Sigmoid colon (tissue), 7 donors: Measurements from ENCODE around the gene PCDHA6. TPM values are rescaled to one million over a fixed set of nuclear protein-coding genes. Genes with fewer than 3 reads are reported as not detected.

Experiments
- DNase-seq: peaks from one replicate; pipeline ENCODE4 v3.0.0-alpha.2; 2019
- H3K27ac ChIP-seq, 4 donors: fragments of 200-600 bp; sonication (generic); one replicate each; pipeline ENCODE4 v1.5.1; 2016 to 2019; ENCODE audit warnings: mild to moderate bottlenecking in 1 of 4
- H3K27me3 ChIP-seq, 3 donors: fragments of 200-600 bp; sonication (generic); one replicate each; pipeline ENCODE4 v1.5.1; 2019; ENCODE audit warnings: mild to moderate bottlenecking in 1 of 3
- H3K36me3 ChIP-seq, 4 donors: fragments of 200-600 bp; sonication (generic); one replicate each; pipeline ENCODE4 v1.5.1; 2016 to 2019
- H3K4me1 ChIP-seq, 4 donors: fragments of 200-600 bp; sonication (generic); one replicate each; pipeline ENCODE4 v1.5.1; 2017 to 2019
- H3K4me3 ChIP-seq, 4 donors: fragments of 200-600 bp; sonication (generic); one replicate each; pipeline ENCODE4 v1.5.1; 2017 to 2019; ENCODE audit warnings: mild to moderate bottlenecking in 2 of 4, moderate library complexity in 1 of 4
- H3K9me3 ChIP-seq, 4 donors: fragments of 200-600 bp in 3 of 4; sonication (generic) in 3 of 4; one replicate each; pipeline versions ENCODE4 v1.5.1 to v1.6.1; 2013 to 2019
- EP300 ChIP-seq, 4 donors: sonication (generic); formaldehyde crosslinking; IDR thresholded peaks; one replicate each; pipeline ENCODE4 v1.6.1; 2017; ENCODE audit warnings: antibody characterized with exemption in 4 of 4
- POLR2A ChIP-seq, 2 donors: fragments of 450-650 bp; IDR thresholded peaks; one replicate each; pipeline ENCODE4 v1.6.1; 2016; ENCODE audit warnings: antibody characterized with exemption in 2 of 2, mild to moderate bottlenecking in 2 of 2, moderate library complexity in 2 of 2
- POLR2AphosphoS5 ChIP-seq, 4 donors: sonication (generic); formaldehyde crosslinking; IDR thresholded peaks; one replicate each; pipeline ENCODE4 v1.6.1; 2017; ENCODE audit warnings: antibody characterized with exemption in 4 of 4
- WGBS, 2 donors: extraction: QIAGEN DNeasy Blood & Tissue Kit; methylation state at CpG; one replicate each; pipeline ENCODE4 v1.1.7; 2013; 5-methylcytosine and 5-hydroxymethylcytosine counted together
- intact Hi-C: fragments of 100-400 bp; cut with DNase I; formaldehyde crosslinking; loops from one replicate; pipeline ENCODE4 v1.15.1; 2023
- polyA plus RNA-seq, 3 donors: library from polyadenylated mRNA; stranded (reverse); fragments of 200-250 nt; gene quantifications; one replicate each; pipeline ENCODE4 v1.2.3, GENCODE V29; 2013
- total RNA-seq, 4 donors: library from RNA; depleted of rRNA; stranded (reverse); fragments of >200 nt; gene quantifications; one replicate each; pipeline ENCODE4 v1.1.0, GENCODE V29; 2016
- TF ChIP-seq, protein P1 (sequence below), 4 experiments: fragments of 450-650 bp in 3 of 4; fragments of 200-600 bp in 1 of 4; IDR thresholded peaks; one replicate each; pipeline ENCODE4 v1.5.1; 2016 to 2019; ENCODE audit warnings: antibody characterized with exemption in 4 of 4, mild to moderate bottlenecking in 3 of 4, moderate library complexity in 2 of 4
- donor health status: healthy with polysubstance abuse.
- donor health status: Bipolar disorder and iron deficiency.
- donor health status: healthy.

Gene PCDHA6
- total and polyA plus RNA-seq, 7 donors: 0.16 to 2.2 (median 0.71) TPM; not detected in 2

DNA sequence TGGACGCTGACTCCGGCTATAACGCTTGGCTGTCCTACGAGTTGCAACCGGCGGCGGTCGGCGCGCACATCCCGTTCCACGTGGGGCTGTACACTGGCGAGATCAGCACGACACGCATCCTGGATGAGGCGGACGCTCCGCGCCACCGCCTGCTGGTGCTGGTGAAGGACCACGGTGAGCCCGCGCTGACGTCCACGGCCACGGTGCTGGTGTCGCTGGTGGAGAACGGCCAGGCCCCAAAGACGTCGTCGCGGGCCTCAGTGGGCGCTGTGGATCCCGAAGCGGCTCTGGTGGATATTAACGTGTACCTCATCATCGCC is 49.5 kb downstream of the PCDHA6 start:
- H3K27ac ChIP-seq: no peak overlapping the region
- no peak overlapping the region for H3K4me3 ChIP-seq
- H3K4me1 ChIP-seq: no peaks in the 10 kb centered on the region
- 55 to 80% methylated on average over 37 of the region's 37 CpGs for WGBS, 2 donors
- TF ChIP-seq POLR2AphosphoS5 (IDR thresholded peaks at IDR 0.05): no peak
- TF ChIP-seq, protein P1, sequence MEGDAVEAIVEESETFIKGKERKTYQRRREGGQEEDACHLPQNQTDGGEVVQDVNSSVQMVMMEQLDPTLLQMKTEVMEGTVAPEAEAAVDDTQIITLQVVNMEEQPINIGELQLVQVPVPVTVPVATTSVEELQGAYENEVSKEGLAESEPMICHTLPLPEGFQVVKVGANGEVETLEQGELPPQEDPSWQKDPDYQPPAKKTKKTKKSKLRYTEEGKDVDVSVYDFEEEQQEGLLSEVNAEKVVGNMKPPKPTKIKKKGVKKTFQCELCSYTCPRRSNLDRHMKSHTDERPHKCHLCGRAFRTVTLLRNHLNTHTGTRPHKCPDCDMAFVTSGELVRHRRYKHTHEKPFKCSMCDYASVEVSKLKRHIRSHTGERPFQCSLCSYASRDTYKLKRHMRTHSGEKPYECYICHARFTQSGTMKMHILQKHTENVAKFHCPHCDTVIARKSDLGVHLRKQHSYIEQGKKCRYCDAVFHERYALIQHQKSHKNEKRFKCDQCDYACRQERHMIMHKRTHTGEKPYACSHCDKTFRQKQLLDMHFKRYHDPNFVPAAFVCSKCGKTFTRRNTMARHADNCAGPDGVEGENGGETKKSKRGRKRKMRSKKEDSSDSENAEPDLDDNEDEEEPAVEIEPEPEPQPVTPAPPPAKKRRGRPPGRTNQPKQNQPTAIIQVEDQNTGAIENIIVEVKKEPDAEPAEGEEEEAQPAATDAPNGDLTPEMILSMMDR (IDR thresholded peaks at IDR 0.05): no peak
- no peak for TF ChIP-seq POLR2A (IDR thresholded peaks at IDR 0.05)
- TF ChIP-seq EP300 (IDR thresholded peaks at IDR 0.05): no peak
- no peak for DNase-seq
- no peaks in the 10 kb centered on the region for H3K36me3 ChIP-seq
- H3K27me3 ChIP-seq: peaks cover 0 to 87% (median 10%) of the 10 kb centered on the region in 3 donors
- intact Hi-C loops: no loop called here
- peaks cover 8 to 27% (median 16%) of the 10 kb centered on the region in 4 donors for H3K9me3 ChIP-seq

Other genes starting within 250 kb of the PCDHA6 start
- 10 to 100 TPM; 20.8 to 96.9 (median 72.0) TPM for gene CD14, start 194.8 kb upstream of the PCDHA6 start, total RNA-seq
- gene CD14, start 194.8 kb upstream of the PCDHA6 start, polyA plus RNA-seq: 100 to 1,000 TPM in 1 of 3 donors, 10 to 100 TPM in 2; 42.7 to 178 (median 52.3) TPM
- 10 to 100 TPM; 27.3 to 40.2 (median 35.6) TPM for gene TMCO6, start 188.5 kb upstream of the PCDHA6 start, total RNA-seq
- 10 to 100 TPM in 1 of 3 donors, 1 to 10 TPM in 2; 3.9 to 30.5 (median 5.4) TPM for gene TMCO6, start 188.5 kb upstream of the PCDHA6 start, polyA plus RNA-seq
- 10 to 100 TPM; 48.7 to 90.3 (median 73.6) TPM for gene NDUFA2, start 180.3 kb upstream of the PCDHA6 start, total RNA-seq
- gene NDUFA2, start 180.3 kb upstream of the PCDHA6 start, polyA plus RNA-seq: 100 to 1,000 TPM; 189 to 360 (median 314) TPM
- 100 to 1,000 TPM; 120 to 146 (median 136) TPM for gene IK, start 180.1 kb upstream of the PCDHA6 start, total RNA-seq
- 10 to 100 TPM; 70.3 to 79.4 (median 73.5) TPM for gene IK, start 180.1 kb upstream of the PCDHA6 start, polyA plus RNA-seq
- gene WDR55, start 163.1 kb upstream of the PCDHA6 start, total RNA-seq: 10 to 100 TPM; 13.2 to 18.0 (median 15.1) TPM
- 10 to 100 TPM; 19.2 to 35.0 (median 29.8) TPM for gene WDR55, start 163.1 kb upstream of the PCDHA6 start, polyA plus RNA-seq
- gene DND1, start 154.4 kb upstream of the PCDHA6 start, total RNA-seq: under 1 TPM in 2 of 4 donors, not detected in 2; 0.36 to 0.95 TPM
- 1 to 10 TPM in 1 of 3 donors, under 1 TPM in 2; 0.60 to 2.4 (median 0.69) TPM for gene DND1, start 154.4 kb upstream of the PCDHA6 start, polyA plus RNA-seq
- 10 to 100 TPM; 35.2 to 54.2 (median 43.5) TPM for gene HARS1, start 136.6 kb upstream of the PCDHA6 start, total RNA-seq
- 10 to 100 TPM; 35.4 to 60.2 (median 39.8) TPM for gene HARS1, start 136.6 kb upstream of the PCDHA6 start, polyA plus RNA-seq
- gene HARS2, start 136.5 kb upstream of the PCDHA6 start, total RNA-seq: 10 to 100 TPM; 18.2 to 19.4 (median 18.9) TPM
- gene HARS2, start 136.5 kb upstream of the PCDHA6 start, polyA plus RNA-seq: 10 to 100 TPM; 26.4 to 34.7 (median 29.0) TPM
- gene ZMAT2, start 127.5 kb upstream of the PCDHA6 start, total RNA-seq: 10 to 100 TPM; 28.0 to 46.0 (median 36.9) TPM
- 10 to 100 TPM; 74.5 to 97.9 (median 87.2) TPM for gene ZMAT2, start 127.5 kb upstream of the PCDHA6 start, polyA plus RNA-seq
- gene PCDHA1, start 41.8 kb upstream of the PCDHA6 start, total RNA-seq: not detected
- under 1 TPM in 1 of 3 donors, not detected in 2; 0.10 TPM for gene PCDHA1, start 41.8 kb upstream of the PCDHA6 start, polyA plus RNA-seq
- under 1 TPM in 3 of 4 donors, not detected in 1; 0.28 to 0.68 (median 0.33) TPM for gene PCDHA2, start 33.1 kb upstream of the PCDHA6 start, total RNA-seq
- gene PCDHA2, start 33.1 kb upstream of the PCDHA6 start, polyA plus RNA-seq: under 1 TPM in 1 of 3 donors, not detected in 2; 0.07 TPM
- gene PCDHA3, start 26.9 kb upstream of the PCDHA6 start, total RNA-seq: 1 to 10 TPM in 3 of 4 donors, under 1 TPM in 1; 0.68 to 1.2 (median 1.1) TPM
- under 1 TPM in 1 of 3 donors, not detected in 2; 0.17 TPM for gene PCDHA3, start 26.9 kb upstream of the PCDHA6 start, polyA plus RNA-seq
- gene PCDHA4, start 20.9 kb upstream of the PCDHA6 start, total RNA-seq: 1 to 10 TPM; 1.1 to 1.2 (median 1.1) TPM
- gene PCDHA4, start 20.9 kb upstream of the PCDHA6 start, polyA plus RNA-seq: under 1 TPM in 1 of 3 donors, not detected in 2; 0.38 TPM
- gene PCDHA5, start 6.3 kb upstream of the PCDHA6 start, total RNA-seq: 1 to 10 TPM in 1 of 4 donors, under 1 TPM in 3; 0.14 to 1.7 (median 0.43) TPM
- gene PCDHA5, start 6.3 kb upstream of the PCDHA6 start, polyA plus RNA-seq: under 1 TPM in 1 of 3 donors, not detected in 2; 0.09 TPM
- gene PCDHA7, start 6.3 kb downstream of the PCDHA6 start, total RNA-seq: under 1 TPM; 0.14 to 0.82 (median 0.46) TPM
- gene PCDHA7, start 6.3 kb downstream of the PCDHA6 start, polyA plus RNA-seq: under 1 TPM in 1 of 3 donors, not detected in 2; 0.16 TPM
- under 1 TPM in 1 of 4 donors, not detected in 3; 0.49 TPM for gene PCDHA8, start 13.2 kb downstream of the PCDHA6 start, total RNA-seq
- gene PCDHA8, start 13.2 kb downstream of the PCDHA6 start, polyA plus RNA-seq: not detected
- 1 to 10 TPM in 1 of 4 donors, under 1 TPM in 3; 0.66 to 1.4 (median 0.70) TPM for gene PCDHA9, start 20.4 kb downstream of the PCDHA6 start, total RNA-seq
- gene PCDHA9, start 20.4 kb downstream of the PCDHA6 start, polyA plus RNA-seq: under 1 TPM in 1 of 3 donors, not detected in 2; 0.01 TPM
- gene PCDHA10, start 27.9 kb downstream of the PCDHA6 start, total RNA-seq: 1 to 10 TPM in 1 of 4 donors, under 1 TPM in 3; 0.27 to 2.5 (median 0.69) TPM
- gene PCDHA10, start 27.9 kb downstream of the PCDHA6 start, polyA plus RNA-seq: under 1 TPM in 1 of 3 donors, not detected in 2; 0.03 TPM
- under 1 TPM; 0.16 to 0.71 (median 0.48) TPM for gene PCDHA11, start 41.0 kb downstream of the PCDHA6 start, total RNA-seq
- under 1 TPM in 1 of 3 donors, not detected in 2; 0.07 TPM for gene PCDHA11, start 41.0 kb downstream of the PCDHA6 start, polyA plus RNA-seq
- gene PCDHA12, start 47.3 kb downstream of the PCDHA6 start, total RNA-seq: under 1 TPM in 3 of 4 donors, not detected in 1; 0.49 to 0.71 (median 0.54) TPM
- gene PCDHA12, start 47.3 kb downstream of the PCDHA6 start, polyA plus RNA-seq: under 1 TPM in 1 of 3 donors, not detected in 2; 0.06 TPM
- gene PCDHA13, start 54.2 kb downstream of the PCDHA6 start, total RNA-seq: 1 to 10 TPM in 1 of 4 donors, under 1 TPM in 3; 0.36 to 1.4 (median 0.60) TPM
- gene PCDHA13, start 54.2 kb downstream of the PCDHA6 start, polyA plus RNA-seq: under 1 TPM in 1 of 3 donors, not detected in 2; 0.10 TPM
- 1 to 10 TPM in 1 of 4 donors, under 1 TPM in 3; 0.54 to 1.7 (median 0.77) TPM for gene PCDHAC1, start 98.3 kb downstream of the PCDHA6 start, total RNA-seq
- under 1 TPM in 1 of 3 donors, not detected in 2; 0.34 TPM for gene PCDHAC1, start 98.3 kb downstream of the PCDHA6 start, polyA plus RNA-seq
- 1 to 10 TPM; 1.3 to 3.0 (median 2.2) TPM for gene PCDHAC2, start 138.5 kb downstream of the PCDHA6 start, total RNA-seq
- gene PCDHAC2, start 138.5 kb downstream of the PCDHA6 start, polyA plus RNA-seq: under 1 TPM in 1 of 3 donors, not detected in 2; 0.66 TPM
- under 1 TPM; under 0.01 to 0.36 (median 0.27) TPM for gene PCDHB1, start 223.4 kb downstream of the PCDHA6 start, total RNA-seq
- under 1 TPM in 1 of 3 donors, not detected in 2; 0.04 TPM for gene PCDHB1, start 223.4 kb downstream of the PCDHA6 start, polyA plus RNA-seq